Aorta (tissue), 5 donors: ENCODE measurements around the gene CKLF. TPM values are rescaled to one million over a fixed set of nuclear protein-coding genes. Genes with fewer than 3 reads are reported as not detected.
"Not testable (repeated sequence)": the region's sequence is repeated elsewhere in the genome, so short reads cannot be mapped to it uniquely, and the experiment has no call there.

Experiments
- ATAC-seq: fragments of 200-7000 bp; cut with Tn5 transposase; one replicate; pipeline ENCODE4 v1.9.1; 2022; ENCODE audit warnings: moderate library complexity; ENCODE audit not compliant: low FRiP score
- DNase-seq, 2 donors: peaks; one replicate each; pipeline ENCODE4 v3.0.0-alpha.2; 2020
- H3K27ac ChIP-seq, 2 donors: one replicate each; pipeline ENCODE4 v1.5.1; 2013; ENCODE audit warnings: low read length in 2 of 2, mild to moderate bottlenecking in 2 of 2, moderate library complexity in 2 of 2, control low read depth in 1 of 2, inconsistent platforms in 1 of 2, low read depth in 1 of 2
- H3K27me3 ChIP-seq, 2 donors: one replicate each; pipeline ENCODE4 v1.6.1; 2013; ENCODE audit warnings: control low read depth in 1 of 2, low read length in 1 of 2, mild to moderate bottlenecking in 1 of 2, moderate library complexity in 1 of 2; ENCODE audit not compliant: insufficient read depth in 2 of 2, control insufficient read depth in 1 of 2
- H3K36me3 ChIP-seq, 2 donors: one replicate each; pipeline ENCODE4 v1.6.1; 2013; ENCODE audit warnings: control low read depth in 1 of 2, low read length in 1 of 2, mild to moderate bottlenecking in 1 of 2; ENCODE audit not compliant: insufficient read depth in 2 of 2, control insufficient read depth in 1 of 2
- H3K4me1 ChIP-seq, 2 donors: one replicate each; pipeline ENCODE4 v1.6.1; 2013; ENCODE audit warnings: low read length in 2 of 2, control low read depth in 1 of 2, mild to moderate bottlenecking in 1 of 2, moderate library complexity in 1 of 2; ENCODE audit not compliant: insufficient read depth in 2 of 2, control insufficient read depth in 1 of 2
- H3K4me3 ChIP-seq, 2 donors: one replicate each; pipeline ENCODE4 v1.5.1; 2013; ENCODE audit warnings: low read length in 2 of 2, control low read depth in 1 of 2, mild to moderate bottlenecking in 1 of 2
- H3K9me3 ChIP-seq: one replicate; pipeline ENCODE4 v1.6.1; 2013; ENCODE audit warnings: mild to moderate bottlenecking, low read length; ENCODE audit not compliant: control insufficient read depth
- WGBS, 2 donors: extraction: QIAGEN DNeasy Blood & Tissue Kit; methylation state at CpG; one replicate each; pipeline ENCODE4 v1.1.7; 2013; 5-methylcytosine and 5-hydroxymethylcytosine counted together
- intact Hi-C, 2 donors: fragments of 100-400 bp; cut with DNase I; formaldehyde crosslinking; loops; one replicate each; pipeline versions ENCODE4 v1.14.2 to v1.15.0; 2022
- polyA plus RNA-seq, 2 donors: library from polyadenylated mRNA; stranded (reverse); fragments of 200-250 nt; gene quantifications; one replicate each; pipeline ENCODE4 v1.2.3, GENCODE V29; 2013
- total RNA-seq, 2 donors: library from RNA; stranded (reverse); fragmentation: NEBNext Ultra II Directional; extraction: Animal tissue kit (Norgen Biotek cat#: 25700); gene quantifications; one replicate each; pipeline ENCODE4 v1.2.1, GENCODE V29; 2021
- donor health status: healthy with polysubstance abuse.
- donor health status: Bipolar disorder and iron deficiency.
- donor health status: DM: no; HTN: no; CAD: no.
- donor health status: DM: no; HTN: no; CAD: no.
- donor health status: DM: yes; HTN: yes; CAD: no.

CKLF gene
- total and polyA plus RNA-seq, 4 donors = 19.9 to 45.0 (median 33.9) TPM

- peaks cover 3 to 9% of the 10 kb centered on the region in 2 donors for H3K4me1 ChIP-seq
- 6 to 9% methylated on average over 12 of the region's 12 CpGs for WGBS, 2 donors
- no peaks in the 10 kb centered on the region for H3K36me3 ChIP-seq
- ATAC-seq = peak; percentile 63
- H3K4me3 ChIP-seq = no peak overlapping the region
- H3K27ac ChIP-seq = peak overlapping the region; percentile 77 to 97
- intact Hi-C loops = no loop called here
- no peaks in the 10 kb centered on the region for H3K27me3 ChIP-seq
- H3K9me3 ChIP-seq = no peaks in the 10 kb centered on the region
- peak; percentile 78 to 80 for DNase-seq
Observed at GRCh38 chr16:66510711-66511601, 41.4 kb upstream of the CKLF start.

GRCh38 chr16:66511602-66512271, 40.6 kb upstream of the CKLF start:
- no peaks in the 10 kb centered on the region for H3K36me3 ChIP-seq
- peaks cover 3 to 9% of the 10 kb centered on the region in 2 donors for H3K4me1 ChIP-seq
- no peak overlapping the region for H3K4me3 ChIP-seq
- no peaks in the 10 kb centered on the region for H3K27me3 ChIP-seq
- intact Hi-C loops = no loop called here
- 12 to 13% methylated on average over 13 of the region's 13 CpGs for WGBS, 2 donors
- peak; percentile 50 for ATAC-seq
- H3K9me3 ChIP-seq = no peaks in the 10 kb centered on the region
- peak in 1 of 2 donors; percentile 69 for DNase-seq
- peak overlapping the region; percentile 77 to 97 for H3K27ac ChIP-seq

- H3K27me3 ChIP-seq = no peaks in the 10 kb centered on the region
- no peak overlapping the region for H3K4me3 ChIP-seq
- peak overlapping the region; percentile 50 to 97 for H3K27ac ChIP-seq
- no peaks in the 10 kb centered on the region for H3K36me3 ChIP-seq
- 50 to 56% methylated on average over 15 of the region's 15 CpGs for WGBS, 2 donors
- no peaks in the 10 kb centered on the region for H3K9me3 ChIP-seq
- intact Hi-C loops = no loop called here
- peaks cover 3 to 9% of the 10 kb centered on the region in 2 donors for H3K4me1 ChIP-seq
- no peak for ATAC-seq
- peak; percentile 72 to 76 for DNase-seq
Observed at GRCh38 chr16:66512272-66513110, 39.9 kb upstream of the CKLF start.

GRCh38 chr16:66513111-66513723, 39.2 kb upstream of the CKLF start:
- DNase-seq = peak in 1 of 2 donors; percentile 9
- Histone ChIP-seq H3K4me3 (no peak overlapping the region), H3K9me3 (no peaks in the 10 kb centered on the region), H3K36me3 (no peaks in the 10 kb centered on the region), H3K27ac (peak overlapping the region; percentile 17 to 97), H3K27me3 (no peaks in the 10 kb centered on the region), H3K4me1 (peaks cover 3 to 9% of the 10 kb centered on the region in 2 donors)
- ATAC-seq = no peak
- 78 to 79% methylated on average over 8 of the region's 8 CpGs for WGBS, 2 donors
- intact Hi-C loops = no loop called here

GRCh38 chr16:66514391-66514790, 38.0 kb upstream of the CKLF start:
- ATAC-seq, H3K4me1 ChIP-seq, H3K36me3 ChIP-seq, H3K27ac ChIP-seq, H3K4me3 ChIP-seq, intact Hi-C loops, H3K9me3 ChIP-seq, H3K27me3 ChIP-seq: not testable (repeated sequence)
- 92 to 96% methylated on average over 9 to 12 of the region's 17 CpGs for WGBS, 2 donors
- peak in 1 of 2 donors; percentile 57 for DNase-seq

GRCh38 chr16:66514980-66515595, 37.3 kb upstream of the CKLF start:
- H3K4me1 ChIP-seq = not testable (repeated sequence)

GRCh38 chr16:66515596-66516508, 36.5 kb upstream of the CKLF start:
- Histone ChIP-seq H3K27me3 (no peaks in the 10 kb centered on the region), H3K9me3 (no peaks in the 10 kb centered on the region), H3K4me1 (peaks cover 0 to 9% of the 10 kb centered on the region in 2 donors), H3K4me3 (no peak overlapping the region), H3K36me3 (no peaks in the 10 kb centered on the region), H3K27ac (peak overlapping the region; percentile 33 to 87)
- 25 to 26% methylated on average over 12 of the region's 12 CpGs for WGBS, 2 donors
- ATAC-seq = no peak
- intact Hi-C loops = loop anchor here in 1 of 2 donors (5.0 kb wide), 2 partner anchors 36 to 39 kb away; partner anchors contain the start of genes CKLF and TK2
- DNase-seq = peak; percentile 72 to 77

More at GRCh38 chr16:66514980-66515595, 37.3 kb upstream of the CKLF start:
- ATAC-seq, H3K36me3 ChIP-seq, H3K4me3 ChIP-seq, H3K9me3 ChIP-seq, H3K27me3 ChIP-seq: not testable (repeated sequence)
- DNase-seq = peak in 1 of 2 donors; percentile 59
- intact Hi-C loops = loop anchor here in 1 of 2 donors (5.0 kb wide), 2 partner anchors 37 to 38 kb away; partner anchors contain the start of genes CKLF and TK2
- H3K27ac ChIP-seq = peak overlapping the region in 1 of 2 donors; percentile 87
- WGBS, 2 donors = 88% methylated on average over 9 to 10 of the region's 10 CpGs
